GM23248 (cell line): ENCODE data around the gene HMGN4.

Experiments used
- EZH2 ChIP-seq: fragments of 200-600 bp; sonication (generic); IDR thresholded peaks from 2 replicates; pipeline ENCODE4 v1.6.1; 2018; ENCODE audit warnings: antibody characterized with exemption, mild to moderate bottlenecking; ENCODE audit not compliant: insufficient read depth, poor library complexity, severe bottlenecking
- EZH2phosphoT487 ChIP-seq: fragments of 200-600 bp; sonication (generic); IDR thresholded peaks from 2 replicates; pipeline ENCODE4 v1.6.1; 2018; ENCODE audit warnings: antibody characterized with exemption, moderate library complexity, mild to moderate bottlenecking, low read depth; ENCODE audit not compliant: insufficient read depth

GRCh38 chr6:26588965-26589364, 50.8 kb downstream of the HMGN4 start:
- TF ChIP-seq EZH2 (no peak), EZH2phosphoT487 (no peak)
